Fibroblast of mammary gland (primary cell): ENCODE results near the gene GNAT2.
A peak's percentile ranks its signal among the peaks of the same experiment; 100 is the strongest.

Experiments
- DNase-seq: peaks from one replicate; pipeline ENCODE4 v3.0.0-alpha.2; 2010; ENCODE audit warnings: low read depth
- H3K4me3 ChIP-seq: 2 replicates; pipeline ENCODE4 v1.5.1; 2011; ENCODE audit warnings: low read depth, mild to moderate bottlenecking, low read length, moderate library complexity; ENCODE audit not compliant: control insufficient read depth
- CTCF ChIP-seq: conservative IDR thresholded peaks from 2 replicates; pipeline ENCODE4 v1.5.1; 2011; ENCODE audit warnings: low read depth, low read length, inconsistent platforms; ENCODE audit not compliant: control insufficient read depth, insufficient read depth

Gene GNAT2

GRCh38 chr1:109659997-109660690 is 40.7 kb upstream of the GNAT2 start:
- H3K4me3 ChIP-seq: no peak overlapping the region
- no peak for DNase-seq
- TF ChIP-seq CTCF: no peak

GRCh38 chr1:109659145-109659544 is 39.7 kb upstream of the GNAT2 start:
- no peak overlapping the region for H3K4me3 ChIP-seq
- no peak for TF ChIP-seq CTCF
- DNase-seq: no peak

GRCh38 chr1:109658533-109659042 is 39.2 kb upstream of the GNAT2 start:
- no peak for TF ChIP-seq CTCF
- no peak overlapping the region for H3K4me3 ChIP-seq
- no peak for DNase-seq

GRCh38 chr1:109657970-109658369 is 38.6 kb upstream of the GNAT2 start:
- TF ChIP-seq CTCF: no peak
- no peak for DNase-seq
- no peak overlapping the region for H3K4me3 ChIP-seq

- no peak for TF ChIP-seq CTCF
- no peak overlapping the region for H3K4me3 ChIP-seq
- DNase-seq: no peak
Measured at GRCh38 chr1:109657395-109657794, 38.0 kb upstream of the GNAT2 start.

GRCh38 chr1:109655615-109656519 is 36.5 kb upstream of the GNAT2 start, which contains the start of gene GSTM4:
Gene GSTM4 (plus strand): TSS chr1:109656099. CDS start chr1:109656390, 291 bp downstream.
- peak; percentile 71 for DNase-seq
- no peak for TF ChIP-seq CTCF
- peak within 1 kb of the TSS; percentile 78 for H3K4me3 ChIP-seq
